Stimulated activated effector memory CD8-positive, alpha-beta T cell treated with anti-CD3 and anti-CD28 coated beads, Interleukin-12 subunit alpha, Interleukin-12 subunit beta, amount 100 ng/mL, for 72 hours (primary cell): ENCODE measurements around the gene PXK.

Experiments
- ATAC-seq: fragments of 150-1000 bp; cut with Tn5 transposase; 2 replicates; pipeline ENCODE4 v1.10.0; 2021
- DNase-seq, 2 donors: peaks; one replicate each; pipeline ENCODE4 v3.0.0; 2021 to 2022; ENCODE audit warnings: low spot score in 2 of 2
- H3K27ac Mint-ChIP-seq: one replicate; pipeline ENCODE4 v1.8.0; 2022; ENCODE audit warnings: mild to moderate bottlenecking, mixed read lengths
- H3K36me3 Mint-ChIP-seq: one replicate; pipeline ENCODE4 v1.8.0; 2022; ENCODE audit warnings: mild to moderate bottlenecking, mixed read lengths
- H3K4me1 Mint-ChIP-seq: one replicate; pipeline ENCODE4 v1.8.0; 2022; ENCODE audit warnings: mixed read lengths
- H3K4me3 Mint-ChIP-seq: one replicate; pipeline ENCODE4 v1.8.0; 2022; ENCODE audit warnings: mild to moderate bottlenecking, mixed read lengths
- H3K9me3 Mint-ChIP-seq: one replicate; pipeline ENCODE4 v1.8.0; 2022; ENCODE audit warnings: mixed read lengths

The PXK gene

DNA sequence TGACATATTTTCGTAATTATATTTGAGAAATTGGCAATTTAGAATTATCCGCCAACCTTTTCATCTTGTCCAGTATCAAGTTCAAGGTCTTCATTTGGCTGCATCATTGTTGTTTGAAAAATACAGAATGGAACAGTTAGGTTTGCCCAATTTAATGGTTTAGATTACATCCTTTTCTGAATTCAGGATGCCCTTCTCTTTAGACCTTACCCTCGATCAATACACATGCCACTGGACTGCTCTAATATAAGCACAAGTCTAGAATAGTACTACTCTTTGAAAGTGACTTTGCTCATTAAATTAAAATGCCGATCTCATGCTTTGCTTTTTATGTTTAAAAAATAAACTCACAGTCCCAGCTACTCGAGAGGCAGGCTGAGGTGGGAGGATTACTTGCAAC lies 44.5 kb downstream of the PXK start:
- ATAC-seq: no peak
- H3K4me1 Mint-ChIP-seq: no peaks in the 10 kb centered on the region
- H3K9me3 Mint-ChIP-seq: no peaks in the 10 kb centered on the region
- H3K27ac Mint-ChIP-seq: peak overlapping the region; percentile 37
- DNase-seq: no peak
- peaks cover 29% of the 10 kb centered on the region for H3K36me3 Mint-ChIP-seq
- H3K4me3 Mint-ChIP-seq: no peak overlapping the region

DNA sequence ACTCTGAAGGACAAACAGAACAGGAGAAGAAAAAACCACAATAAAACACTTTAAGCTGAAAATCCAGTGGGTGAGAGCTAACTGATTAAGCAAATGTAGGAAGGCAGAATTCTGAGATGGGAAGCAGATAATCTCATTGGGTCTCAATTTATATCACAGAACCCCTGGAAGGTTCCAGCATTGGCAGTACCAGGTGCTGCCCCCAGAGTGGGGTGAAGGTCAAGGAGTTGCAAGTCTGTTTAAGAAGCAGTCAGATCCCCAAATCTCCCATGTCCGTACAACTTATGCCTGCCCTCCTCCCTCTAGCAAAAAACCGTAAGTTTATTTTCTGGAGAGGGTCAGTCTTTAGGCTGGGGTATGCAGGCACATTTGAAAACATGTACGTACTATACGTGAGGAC lies 45.1 kb downstream of the PXK start:
- DNase-seq: no peak
- Mint-ChIP-seq H3K36me3 (peaks cover 34% of the 10 kb centered on the region), H3K4me3 (no peak overlapping the region), H3K9me3 (no peaks in the 10 kb centered on the region), H3K4me1 (no peaks in the 10 kb centered on the region), H3K27ac (peak overlapping the region; percentile 37)
- no peak for ATAC-seq

DNA sequence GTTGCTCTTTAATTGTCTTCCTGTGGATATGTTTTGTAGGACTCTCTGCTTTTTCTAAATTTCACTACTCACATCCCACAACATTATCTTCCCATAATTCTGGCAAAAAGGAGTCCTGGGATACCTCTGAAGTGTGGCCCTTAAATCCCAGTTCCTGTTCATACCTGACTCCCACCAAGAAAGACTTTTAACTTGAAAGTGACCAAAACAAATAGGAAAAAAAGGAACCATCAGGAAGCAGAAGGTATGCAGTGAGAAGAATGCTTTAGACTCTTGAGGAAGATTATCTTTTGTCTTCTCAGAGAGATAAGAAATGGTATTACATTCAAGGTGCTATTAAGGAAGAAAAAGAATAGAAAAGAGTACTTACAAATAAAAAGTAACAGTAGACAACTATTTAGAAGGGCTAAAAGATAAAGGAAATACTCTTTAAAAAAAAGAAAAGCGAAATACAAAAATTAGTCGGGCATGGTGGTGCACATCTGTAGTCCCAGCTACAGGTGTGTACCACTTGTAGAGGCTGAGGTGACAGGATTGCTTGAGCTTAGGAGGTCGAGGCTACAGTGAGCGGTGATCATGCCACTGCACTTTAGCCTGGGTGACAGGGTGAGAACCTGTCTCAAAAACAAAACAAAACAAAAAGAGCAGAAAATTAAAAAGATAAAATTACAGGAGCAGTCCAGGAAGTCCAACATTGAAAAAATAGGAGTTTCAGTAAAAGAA lies 46.8 kb downstream of the PXK start:
- Mint-ChIP-seq H3K9me3 (no peaks in the 10 kb centered on the region), H3K36me3 (peaks cover 34% of the 10 kb centered on the region), H3K4me1 (no peaks in the 10 kb centered on the region), H3K27ac (no peak overlapping the region), H3K4me3 (no peak overlapping the region)
- DNase-seq (no peak), ATAC-seq (no peak)

DNA sequence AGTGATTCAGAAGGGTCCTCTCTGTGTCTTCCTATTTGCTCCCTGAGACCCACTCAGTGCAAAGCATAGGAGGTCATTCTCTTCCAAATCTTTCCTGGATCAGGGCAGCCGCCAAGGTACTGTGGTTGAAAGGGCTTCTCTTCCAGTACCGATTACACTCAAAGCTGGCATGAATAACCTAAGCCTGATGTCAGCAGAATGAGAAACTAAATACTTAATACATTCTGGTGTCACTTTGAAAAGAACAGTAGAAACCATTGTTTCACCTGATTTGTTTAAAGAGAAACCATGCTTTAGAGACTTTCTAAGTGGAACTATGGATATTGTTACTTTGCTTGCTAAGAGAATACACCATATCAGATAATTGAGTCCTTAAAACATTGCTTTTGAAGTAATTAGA lies 50.8 kb downstream of the PXK start:
- Mint-ChIP-seq H3K9me3 (no peaks in the 10 kb centered on the region), H3K4me1 (peaks cover 10% of the 10 kb centered on the region), H3K36me3 (peaks cover 36% of the 10 kb centered on the region), H3K27ac (no peak overlapping the region), H3K4me3 (no peak overlapping the region)
- ATAC-seq (no peak), DNase-seq (no peak)

DNA sequence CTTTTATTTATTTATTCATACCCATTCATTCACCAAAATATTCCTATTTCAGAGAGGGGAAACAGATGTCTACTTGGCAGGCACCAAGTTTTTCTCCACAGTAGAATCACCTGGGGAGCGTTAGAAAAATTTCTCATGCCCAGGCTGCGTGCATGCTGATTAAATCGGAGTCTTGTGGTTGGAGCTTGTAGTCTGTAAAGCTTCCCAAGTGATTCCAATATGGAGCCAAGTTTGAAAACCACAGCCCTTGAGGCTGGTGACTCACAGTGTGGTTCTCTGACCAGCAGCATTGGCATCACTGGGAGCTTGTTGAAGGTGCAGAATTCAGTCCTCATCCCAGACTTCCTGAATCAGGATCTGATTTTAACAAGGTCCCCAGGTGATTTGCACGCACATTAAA lies 51.2 kb downstream of the PXK start:
- no peak for ATAC-seq
- no peak for DNase-seq
- Mint-ChIP-seq H3K27ac (no peak overlapping the region), H3K4me1 (peaks cover 10% of the 10 kb centered on the region), H3K4me3 (no peak overlapping the region), H3K36me3 (peaks cover 36% of the 10 kb centered on the region), H3K9me3 (no peaks in the 10 kb centered on the region)

DNA sequence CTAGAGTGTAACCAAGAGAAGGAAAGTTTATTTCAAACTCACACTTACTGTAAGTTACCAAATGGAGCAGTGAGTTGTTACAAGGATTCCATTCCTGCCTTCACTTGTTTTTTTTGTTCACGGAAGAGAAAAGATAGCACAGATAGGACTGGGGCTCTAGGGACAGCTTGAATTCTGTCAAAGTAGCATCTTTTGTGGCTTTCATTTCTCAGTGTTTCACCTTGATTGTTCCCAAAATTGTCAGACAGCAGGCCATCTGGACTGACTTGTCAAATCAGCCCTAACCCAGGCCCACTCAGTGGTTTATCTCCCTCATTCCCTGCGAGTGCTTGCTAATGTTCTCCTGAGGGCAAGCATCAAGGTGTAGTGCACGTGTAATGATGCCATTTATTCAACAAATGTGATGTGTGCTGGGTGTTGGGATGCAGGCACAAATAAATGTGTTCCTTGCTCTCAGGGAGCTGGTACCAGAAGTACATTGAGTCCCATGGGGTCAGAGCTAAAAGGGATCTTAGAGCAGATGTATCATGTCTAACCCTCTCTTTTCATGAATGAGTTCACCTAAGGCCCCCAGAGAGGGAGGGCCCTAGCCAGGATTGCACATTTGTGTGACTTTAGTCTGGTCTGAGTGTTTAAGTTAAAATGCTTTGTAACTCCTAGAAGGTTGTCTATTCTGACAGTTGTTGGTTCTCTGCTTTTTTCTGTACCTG lies 51.8 kb downstream of the PXK start:
- no peaks in the 10 kb centered on the region for H3K9me3 Mint-ChIP-seq
- H3K36me3 Mint-ChIP-seq: peaks cover 35% of the 10 kb centered on the region
- ATAC-seq: no peak
- no peak for DNase-seq
- peaks cover 10% of the 10 kb centered on the region for H3K4me1 Mint-ChIP-seq
- H3K4me3 Mint-ChIP-seq: no peak overlapping the region
- H3K27ac Mint-ChIP-seq: no peak overlapping the region

DNA sequence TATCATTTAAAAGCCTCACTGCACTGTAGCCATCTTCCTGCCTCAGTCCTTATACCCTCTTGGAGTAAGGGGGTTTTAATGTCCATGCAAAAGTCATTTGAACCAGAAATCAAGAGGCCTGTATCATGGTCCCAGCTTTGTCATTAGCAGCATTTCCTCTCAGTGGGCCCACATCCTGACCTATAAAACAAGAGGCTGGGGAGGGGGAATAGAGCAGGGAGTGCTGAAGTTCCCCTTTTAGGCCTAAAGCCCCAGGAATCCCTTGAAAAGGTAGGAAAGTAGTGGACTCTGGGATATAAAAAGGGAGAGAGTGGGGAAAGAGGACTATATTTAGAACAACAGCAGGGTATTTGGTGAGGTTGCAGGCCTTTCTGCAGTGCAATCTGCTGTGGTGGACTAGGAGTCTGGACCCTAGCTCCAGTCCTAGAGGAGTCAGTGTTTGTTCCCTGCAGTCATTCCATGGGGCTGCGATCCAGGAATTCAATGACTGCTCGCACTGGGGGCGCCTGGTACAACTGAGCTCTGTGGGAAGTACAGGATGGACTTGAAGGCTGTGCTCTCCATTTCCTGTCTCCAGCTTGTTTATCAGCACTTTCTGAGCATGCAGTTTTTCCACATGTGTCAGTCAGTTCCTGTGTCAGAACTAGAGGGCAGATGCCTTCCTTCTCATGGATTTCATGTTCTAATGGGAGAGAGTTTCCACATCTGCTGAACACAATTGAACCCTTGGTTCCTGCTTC lies 54.1 kb downstream of the PXK start:
- peaks cover 41% of the 10 kb centered on the region for H3K36me3 Mint-ChIP-seq
- H3K9me3 Mint-ChIP-seq: no peaks in the 10 kb centered on the region
- DNase-seq (no peak), ATAC-seq (no peak)
- H3K27ac Mint-ChIP-seq: peak overlapping the region; percentile 76
- H3K4me3 Mint-ChIP-seq: no peak overlapping the region
- H3K4me1 Mint-ChIP-seq: peaks cover 10% of the 10 kb centered on the region

DNA sequence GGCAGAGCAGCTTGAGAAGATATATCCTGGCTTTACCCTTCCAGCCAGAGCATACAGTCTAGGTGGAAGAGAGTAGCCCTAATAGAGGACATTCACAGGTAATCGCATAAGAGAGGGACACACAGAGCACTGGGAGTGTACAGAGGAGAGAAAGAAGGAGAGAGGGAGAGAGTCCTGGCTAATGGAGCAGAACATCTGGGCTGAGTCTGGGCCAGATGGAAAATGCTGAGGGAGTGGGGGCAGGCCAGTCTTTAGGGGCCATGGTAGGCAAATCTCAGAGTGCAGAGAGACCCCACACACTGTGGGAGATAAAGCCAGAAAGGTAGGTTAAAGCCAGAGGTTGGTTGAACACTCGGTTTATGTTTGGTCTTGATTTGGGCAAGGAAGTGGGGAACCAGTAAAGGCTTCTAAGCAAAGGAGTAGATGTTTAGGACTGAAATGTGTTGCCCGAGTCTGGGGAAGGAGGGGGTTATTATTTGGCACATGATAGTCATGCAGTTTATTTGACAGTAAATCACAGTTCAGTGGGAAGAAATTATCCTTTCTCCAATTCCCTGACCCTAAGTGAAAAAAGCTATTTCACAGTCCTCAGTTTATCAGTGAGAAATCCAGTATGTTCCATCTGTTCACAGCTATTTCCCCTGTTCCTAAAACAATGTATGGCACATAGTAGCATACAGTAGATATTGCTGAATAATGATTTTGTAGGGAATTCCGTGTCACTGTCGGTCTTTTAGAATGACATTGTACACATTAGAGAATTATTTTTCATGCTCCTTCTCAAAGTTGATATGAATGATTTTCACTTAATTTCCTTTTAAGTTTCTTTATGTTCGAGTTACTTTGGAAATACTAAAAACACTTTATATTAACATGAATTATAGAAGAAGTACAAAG lies 55.2 kb downstream of the PXK start:
- no peak for DNase-seq
- H3K9me3 Mint-ChIP-seq: no peaks in the 10 kb centered on the region
- H3K27ac Mint-ChIP-seq: peak overlapping the region; percentile 76
- peaks cover 47% of the 10 kb centered on the region for H3K36me3 Mint-ChIP-seq
- no peak for ATAC-seq
- H3K4me3 Mint-ChIP-seq: no peak overlapping the region
- H3K4me1 Mint-ChIP-seq: peaks cover 10% of the 10 kb centered on the region

DNA sequence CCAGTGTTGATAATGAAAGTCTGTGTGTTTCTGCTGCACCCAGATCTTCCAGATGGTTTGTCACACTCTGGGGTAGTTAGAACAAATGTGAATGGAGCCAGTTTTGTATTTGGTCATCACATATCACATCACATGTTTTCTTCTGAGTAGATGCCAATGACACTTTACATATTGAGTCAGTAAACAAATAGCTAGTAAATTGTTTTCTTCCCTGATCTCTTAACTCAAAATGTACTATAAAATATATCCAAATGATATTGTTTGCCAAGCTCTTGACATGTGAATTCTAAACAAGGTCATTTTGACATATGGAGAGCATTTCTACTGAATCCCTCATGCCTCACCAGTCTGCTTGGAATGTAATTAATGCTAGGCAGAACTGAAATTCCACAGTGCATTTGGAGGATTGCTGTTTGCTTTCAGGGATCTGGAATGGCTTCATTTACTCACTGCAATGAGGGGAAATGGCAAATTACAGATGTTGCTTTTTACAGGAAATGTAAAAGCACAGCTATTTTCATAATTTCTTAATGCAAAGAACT lies 55.9 kb downstream of the PXK start:
- H3K27ac Mint-ChIP-seq: peak overlapping the region; percentile 14
- DNase-seq (no peak), ATAC-seq (no peak)
- H3K9me3 Mint-ChIP-seq: no peaks in the 10 kb centered on the region
- H3K4me3 Mint-ChIP-seq: no peak overlapping the region
- H3K36me3 Mint-ChIP-seq: peaks cover 49% of the 10 kb centered on the region
- peaks cover 10% of the 10 kb centered on the region for H3K4me1 Mint-ChIP-seq

DNA sequence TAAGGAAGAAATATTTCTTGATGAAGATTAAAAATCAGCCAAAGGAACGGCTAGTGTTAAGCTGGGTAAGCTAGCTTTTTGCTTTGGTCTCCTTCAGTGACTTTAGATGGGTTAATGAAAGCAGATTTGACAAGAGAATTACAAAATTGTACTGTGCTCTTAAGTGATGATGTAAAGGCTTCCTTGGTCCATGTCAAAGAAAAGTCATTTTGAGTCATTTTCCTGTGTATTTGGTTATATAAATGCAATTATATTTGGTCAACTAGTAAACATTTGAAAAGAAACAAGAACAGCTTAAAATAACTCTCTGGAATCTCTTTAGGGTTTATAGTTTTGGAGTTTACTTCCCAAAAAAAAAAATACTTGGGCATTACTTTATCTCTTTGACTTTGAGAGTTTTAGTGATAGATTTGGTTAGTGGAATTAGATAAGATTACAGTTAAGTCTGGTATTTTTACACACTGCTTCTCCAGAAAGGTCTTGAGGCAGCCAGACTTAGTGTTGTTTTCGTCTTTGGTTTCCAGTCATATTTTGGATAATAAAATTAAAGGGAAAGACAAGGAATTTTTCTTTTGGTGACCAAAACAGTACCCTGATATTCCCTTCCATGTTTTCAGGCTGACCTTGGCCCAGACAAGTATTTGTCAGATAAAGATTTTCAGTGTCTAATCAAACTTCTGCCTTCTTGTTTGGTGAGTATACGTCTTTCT lies 58.6 kb downstream of the PXK start:
- no peak for ATAC-seq
- Mint-ChIP-seq H3K4me3 (no peak overlapping the region), H3K9me3 (no peaks in the 10 kb centered on the region), H3K4me1 (peaks cover 10% of the 10 kb centered on the region), H3K36me3 (peaks cover 53% of the 10 kb centered on the region), H3K27ac (peak overlapping the region; percentile 40)
- DNase-seq: no peak

DNA sequence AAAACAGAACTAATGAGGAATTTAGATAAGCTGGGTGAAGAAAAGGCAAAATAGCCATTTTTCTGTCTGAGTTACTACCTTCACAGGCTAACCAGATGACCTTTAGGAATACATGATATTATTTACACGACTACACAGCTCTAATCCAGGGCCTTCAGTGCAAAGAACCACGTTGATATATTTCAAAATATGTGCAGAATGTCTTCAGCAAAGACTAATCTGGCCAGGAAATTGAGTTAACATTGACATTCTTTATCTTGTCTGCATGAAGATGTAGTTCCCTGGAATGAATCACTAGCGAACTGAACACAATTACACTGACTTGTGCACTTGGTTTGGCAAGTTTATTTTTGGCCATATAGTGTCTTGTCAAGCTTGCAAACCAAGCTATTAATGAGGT lies 59.5 kb downstream of the PXK start:
- Mint-ChIP-seq H3K36me3 (peaks cover 62% of the 10 kb centered on the region), H3K27ac (peak overlapping the region; percentile 40), H3K4me1 (peaks cover 8% of the 10 kb centered on the region), H3K4me3 (no peak overlapping the region), H3K9me3 (no peaks in the 10 kb centered on the region)
- no peak for DNase-seq
- ATAC-seq: no peak

DNA sequence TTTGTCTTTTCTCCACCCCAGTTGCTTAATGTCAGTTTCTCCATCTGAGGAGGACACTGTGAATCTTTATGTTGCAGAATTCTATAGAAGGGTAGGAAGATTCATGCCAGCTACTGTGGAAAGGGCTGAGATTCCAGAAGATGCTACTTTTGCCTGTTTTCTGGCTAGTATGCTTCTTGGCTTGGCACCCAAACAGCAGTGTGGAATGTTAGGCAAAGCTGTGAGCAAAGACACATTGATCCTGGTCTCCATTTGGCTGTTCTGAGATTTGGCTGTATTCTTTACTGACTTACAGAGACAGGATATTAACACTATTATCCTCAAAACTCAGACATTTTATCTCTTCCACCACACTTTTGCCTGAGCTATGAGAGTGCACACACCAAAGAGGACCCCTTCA lies 61.6 kb downstream of the PXK start:
- DNase-seq (no peak), ATAC-seq (no peak)
- Mint-ChIP-seq H3K9me3 (no peaks in the 10 kb centered on the region), H3K4me1 (no peaks in the 10 kb centered on the region), H3K4me3 (no peak overlapping the region), H3K27ac (no peak overlapping the region), H3K36me3 (peaks cover 83% of the 10 kb centered on the region)

DNA sequence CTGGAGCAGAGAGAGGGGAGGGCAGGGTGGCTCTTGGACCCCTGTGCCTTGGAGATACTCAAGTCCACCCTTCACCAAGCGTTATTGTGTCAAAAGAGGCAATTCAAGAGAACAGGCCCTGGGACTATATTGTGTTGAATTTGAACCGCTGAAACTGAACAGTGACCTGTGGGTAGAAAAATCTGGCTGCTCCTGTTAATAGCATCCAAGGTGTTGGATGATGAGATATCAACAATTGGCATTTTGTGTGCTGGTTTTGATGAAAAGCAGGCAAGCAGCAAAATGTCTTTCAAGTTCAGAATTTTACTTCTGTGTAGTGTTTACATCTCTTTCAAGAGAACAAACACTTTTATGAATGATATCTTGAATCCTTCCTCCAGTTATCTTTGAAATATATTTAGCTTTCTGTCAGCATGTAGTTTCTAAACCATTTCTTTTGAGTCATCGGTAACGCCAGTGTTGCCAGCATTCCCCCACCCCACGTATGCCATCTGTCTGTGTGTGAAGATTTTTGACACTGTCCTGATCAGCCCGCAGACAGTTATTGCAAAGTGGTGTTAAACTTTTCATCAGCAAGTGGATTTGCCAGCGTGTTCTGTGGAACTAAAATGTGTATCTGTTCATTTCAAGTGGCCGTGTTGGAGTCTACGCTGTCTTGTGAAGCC lies 66.1 kb downstream of the PXK start:
- DNase-seq (no peak), ATAC-seq (no peak)
- Mint-ChIP-seq H3K36me3 (peaks cover 84% of the 10 kb centered on the region), H3K9me3 (no peaks in the 10 kb centered on the region), H3K4me1 (no peaks in the 10 kb centered on the region), H3K27ac (no peak overlapping the region), H3K4me3 (no peak overlapping the region)

DNA sequence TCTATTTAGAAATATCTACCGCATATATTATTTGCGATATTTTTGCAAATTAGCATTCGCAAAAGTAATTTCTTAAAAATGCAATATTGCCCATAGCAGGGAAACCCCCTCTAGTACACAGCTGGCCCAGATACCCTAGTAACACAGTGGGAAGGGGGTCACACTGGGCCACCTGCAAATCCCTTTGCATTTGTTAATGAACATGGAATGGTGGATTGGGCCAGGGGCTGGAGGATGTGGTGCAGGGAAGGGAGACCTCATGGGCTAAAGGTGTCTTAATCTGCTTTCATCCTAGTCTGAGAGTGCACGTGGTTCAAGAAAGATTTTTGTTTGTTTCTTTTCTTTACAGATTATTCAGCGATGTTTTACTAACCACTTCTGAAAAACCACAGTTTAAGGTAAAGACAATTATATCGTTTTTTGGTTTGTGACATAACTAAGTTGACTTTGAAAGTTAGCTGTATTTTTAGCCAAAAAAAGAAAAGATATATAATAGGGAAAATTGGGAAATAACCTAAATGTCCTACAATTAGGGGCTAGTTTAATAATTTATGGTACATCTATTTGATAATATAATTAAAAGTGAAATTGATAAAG lies 70.9 kb downstream of the PXK start:
- no peak overlapping the region for H3K4me3 Mint-ChIP-seq
- H3K27ac Mint-ChIP-seq: no peak overlapping the region
- H3K36me3 Mint-ChIP-seq: peaks cover 89% of the 10 kb centered on the region
- H3K4me1 Mint-ChIP-seq: no peaks in the 10 kb centered on the region
- no peak for ATAC-seq
- H3K9me3 Mint-ChIP-seq: no peaks in the 10 kb centered on the region
- no peak for DNase-seq
